Measurements from ENCODE around the gene GRM4. TPM values are rescaled to one million over a fixed set of nuclear protein-coding genes. Genes with fewer than 3 reads are reported as not detected.

The GRM4 gene
- total RNA-seq, 1 experiment from 2014 or later = not detected

DNA sequence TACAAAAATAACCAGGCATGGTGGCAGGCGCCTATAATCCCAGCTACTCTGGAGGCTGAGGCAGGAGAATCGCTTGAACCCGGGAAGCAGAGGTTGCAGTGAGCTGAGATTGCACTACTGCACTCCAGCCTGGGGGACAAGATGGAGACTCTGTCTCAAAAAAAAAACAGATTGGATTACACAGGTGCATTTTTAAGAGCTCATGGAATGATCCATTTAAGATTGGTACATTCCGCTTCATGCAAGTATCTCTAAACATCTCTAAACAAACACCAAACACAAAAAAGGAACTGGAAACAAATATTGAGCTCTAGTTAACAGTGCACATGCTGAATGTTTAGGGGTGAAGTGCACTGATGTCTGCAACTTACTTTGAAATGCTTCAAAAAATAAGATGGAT lies 154.3 kb downstream of the GRM4 start:
- Mint-ChIP-seq H3K4me1 (ENCODE audit: insufficient read depth, unreplicated experiment) (no peaks in the 10 kb centered on the region), H3K9me3 (ENCODE audit: unreplicated experiment) (no peaks in the 10 kb centered on the region), H3K27ac (ENCODE audit: low read depth, unreplicated experiment) (no peak overlapping the region), H3K36me3 (ENCODE audit: insufficient read depth, unreplicated experiment) (no peaks in the 10 kb centered on the region), H3K4me3 (ENCODE audit: unreplicated experiment) (no peak overlapping the region), H3K27me3 (ENCODE audit: insufficient read depth, unreplicated experiment) (peaks cover 53% of the 10 kb centered on the region)
- intact Hi-C loops (cut with micrococcal nuclease) = no loop called here
- CTCF ChIA-PET = no interaction called here
- POLR2A ChIA-PET = interaction anchor here (0.6 to 1.1 kb wide), 2 partner anchors 30 to 45 kb away, joined by 3 read pairs; no protein-coding TSS in a partner anchor
- TF ChIP-seq, protein P1, sequence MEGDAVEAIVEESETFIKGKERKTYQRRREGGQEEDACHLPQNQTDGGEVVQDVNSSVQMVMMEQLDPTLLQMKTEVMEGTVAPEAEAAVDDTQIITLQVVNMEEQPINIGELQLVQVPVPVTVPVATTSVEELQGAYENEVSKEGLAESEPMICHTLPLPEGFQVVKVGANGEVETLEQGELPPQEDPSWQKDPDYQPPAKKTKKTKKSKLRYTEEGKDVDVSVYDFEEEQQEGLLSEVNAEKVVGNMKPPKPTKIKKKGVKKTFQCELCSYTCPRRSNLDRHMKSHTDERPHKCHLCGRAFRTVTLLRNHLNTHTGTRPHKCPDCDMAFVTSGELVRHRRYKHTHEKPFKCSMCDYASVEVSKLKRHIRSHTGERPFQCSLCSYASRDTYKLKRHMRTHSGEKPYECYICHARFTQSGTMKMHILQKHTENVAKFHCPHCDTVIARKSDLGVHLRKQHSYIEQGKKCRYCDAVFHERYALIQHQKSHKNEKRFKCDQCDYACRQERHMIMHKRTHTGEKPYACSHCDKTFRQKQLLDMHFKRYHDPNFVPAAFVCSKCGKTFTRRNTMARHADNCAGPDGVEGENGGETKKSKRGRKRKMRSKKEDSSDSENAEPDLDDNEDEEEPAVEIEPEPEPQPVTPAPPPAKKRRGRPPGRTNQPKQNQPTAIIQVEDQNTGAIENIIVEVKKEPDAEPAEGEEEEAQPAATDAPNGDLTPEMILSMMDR (IDR thresholded peaks at IDR 0.05; ENCODE audit: unreplicated experiment) = no peak
- DNase-seq (ENCODE audit: unreplicated experiment) = no peak
- no TSS peak for BruUV-seq (replicated peaks)

DNA sequence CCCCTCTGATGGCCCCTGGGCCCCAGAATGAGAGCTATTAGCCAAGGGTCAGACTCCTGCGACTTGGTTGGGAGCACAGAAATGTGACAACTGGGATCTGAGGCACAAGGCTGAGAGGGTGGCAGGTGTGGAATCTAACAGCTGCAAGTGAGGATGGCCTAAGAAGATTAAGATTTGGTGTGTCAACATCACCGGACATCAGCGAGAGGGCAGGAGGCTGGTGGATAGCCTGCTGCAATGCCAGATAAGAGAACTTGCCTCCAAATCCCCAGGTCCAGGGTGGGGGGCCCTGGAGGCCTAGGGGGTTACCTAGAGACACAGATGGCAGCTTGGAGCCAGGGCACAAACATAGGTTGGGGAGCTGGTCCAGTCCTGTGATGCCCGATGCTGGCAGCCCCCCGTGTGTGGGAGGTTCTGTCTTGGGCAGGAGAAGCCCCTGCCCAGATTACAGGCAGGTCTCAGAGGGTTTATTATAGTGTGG lies 155.8 kb downstream of the GRM4 start:
- TF ChIP-seq, protein P1 (IDR thresholded peaks at IDR 0.05; ENCODE audit: unreplicated experiment) = no peak
- POLR2A ChIA-PET = no interaction called here
- intact Hi-C loops (cut with micrococcal nuclease) = no loop called here
- Mint-ChIP-seq H3K36me3 (ENCODE audit: insufficient read depth, unreplicated experiment) (no peaks in the 10 kb centered on the region), H3K4me3 (ENCODE audit: unreplicated experiment) (no peak overlapping the region), H3K27ac (ENCODE audit: low read depth, unreplicated experiment) (no peak overlapping the region), H3K4me1 (ENCODE audit: insufficient read depth, unreplicated experiment) (no peaks in the 10 kb centered on the region), H3K27me3 (ENCODE audit: insufficient read depth, unreplicated experiment) (peaks cover 46% of the 10 kb centered on the region), H3K9me3 (ENCODE audit: unreplicated experiment) (no peaks in the 10 kb centered on the region)
- DNase-seq (ENCODE audit: unreplicated experiment) = no peak
- no TSS peak for BruUV-seq (replicated peaks)
- CTCF ChIA-PET = interaction anchor here (0.6 kb wide), 1 partner anchor 557 kb away, joined by 6 read pairs; no protein-coding TSS in a partner anchor

DNA sequence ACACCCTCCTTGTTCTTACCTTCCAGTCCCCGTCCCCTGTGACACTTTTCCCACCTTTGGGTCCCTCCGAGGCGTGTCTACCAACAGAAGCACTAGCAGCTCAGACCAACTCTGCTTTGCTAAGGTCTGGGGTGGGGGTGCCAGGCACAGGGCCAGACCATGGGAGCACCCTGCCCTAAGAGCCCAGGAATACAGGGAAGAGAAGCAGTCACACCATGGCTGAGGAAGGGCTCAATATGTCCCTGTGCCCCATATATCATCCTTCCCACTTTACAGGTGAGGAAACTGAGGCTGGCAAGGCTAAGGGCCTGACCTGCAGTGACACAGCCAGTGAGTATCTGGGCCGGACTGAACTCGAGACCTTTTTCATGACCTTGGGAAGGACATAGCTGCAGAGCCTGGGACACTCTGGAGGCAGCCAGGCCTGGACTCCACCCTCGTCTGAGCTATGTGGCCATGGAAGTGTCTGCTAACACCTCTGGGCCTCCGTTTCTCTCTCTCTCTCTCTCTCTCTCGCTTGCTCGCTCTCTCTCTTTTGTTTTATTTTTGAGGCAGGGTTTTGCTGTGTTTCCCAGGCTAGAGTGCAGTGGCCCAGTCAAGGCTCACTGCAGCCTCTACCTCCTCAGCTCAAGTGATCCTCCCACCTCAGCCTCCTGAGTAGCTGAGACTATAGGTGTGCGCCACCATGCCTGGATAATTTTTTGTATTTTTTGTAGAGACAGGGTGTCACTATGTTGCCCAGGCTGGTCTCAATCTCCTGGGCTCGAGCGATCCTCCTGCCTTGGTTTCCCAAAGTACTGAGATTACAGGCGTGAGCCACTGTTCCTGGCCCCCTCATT lies 156.7 kb downstream of the GRM4 start:
- Mint-ChIP-seq H3K27ac (ENCODE audit: low read depth, unreplicated experiment) (no peak overlapping the region), H3K9me3 (ENCODE audit: unreplicated experiment) (no peaks in the 10 kb centered on the region), H3K27me3 (ENCODE audit: insufficient read depth, unreplicated experiment) (peaks cover 51% of the 10 kb centered on the region), H3K4me1 (ENCODE audit: insufficient read depth, unreplicated experiment) (no peaks in the 10 kb centered on the region), H3K4me3 (ENCODE audit: unreplicated experiment) (no peak overlapping the region), H3K36me3 (ENCODE audit: insufficient read depth, unreplicated experiment) (no peaks in the 10 kb centered on the region)
- TF ChIP-seq, protein P1 (IDR thresholded peaks at IDR 0.05; ENCODE audit: unreplicated experiment) = no peak
- BruUV-seq (replicated peaks) = no TSS peak
- intact Hi-C loops (cut with micrococcal nuclease) = no loop called here
- DNase-seq (ENCODE audit: unreplicated experiment) = no peak
- ChIA-PET POLR2A (interaction anchor here (0.5 kb wide), 1 partner anchor 32 kb away, joined by 3 read pairs; no protein-coding TSS in a partner anchor), CTCF (interaction anchor here (0.6 kb wide), 1 partner anchor 557 kb away, joined by 6 read pairs; no protein-coding TSS in a partner anchor)

- H3K9me3 Mint-ChIP-seq (ENCODE audit: unreplicated experiment) = no peaks in the 10 kb centered on the region
Measured at GRCh38 chr6:33988121-33989015, 157.5 kb downstream of the GRM4 start.

More at GRCh38 chr6:33988121-33989015, 157.5 kb downstream of the GRM4 start:
- BruUV-seq (replicated peaks) = no TSS peak
- POLR2A ChIA-PET = no interaction called here
- intact Hi-C loops (cut with micrococcal nuclease) = no loop called here
- TF ChIP-seq, protein P1 (IDR thresholded peaks at IDR 0.05; ENCODE audit: unreplicated experiment) = no peak
- peaks cover 50% of the 10 kb centered on the region for H3K27me3 Mint-ChIP-seq (ENCODE audit: insufficient read depth, unreplicated experiment)
- H3K4me3 Mint-ChIP-seq (ENCODE audit: unreplicated experiment) = no peak overlapping the region
- H3K27ac Mint-ChIP-seq (ENCODE audit: low read depth, unreplicated experiment) = no peak overlapping the region
- no peaks in the 10 kb centered on the region for H3K4me1 Mint-ChIP-seq (ENCODE audit: insufficient read depth, unreplicated experiment)
- no peaks in the 10 kb centered on the region for H3K36me3 Mint-ChIP-seq (ENCODE audit: insufficient read depth, unreplicated experiment)
- CTCF ChIA-PET = no interaction called here
- DNase-seq (ENCODE audit: unreplicated experiment) = no peak

Measured in MCF 10A (cell line).